NCI-H1417 treated with DMSO at 0.1 percent for 48 hours (cell line): ENCODE data around the gene KIAA0930.
"Not testable (repeated sequence)": the region's sequence is repeated elsewhere in the genome, so short reads cannot be mapped to it uniquely, and the experiment has no call there.

Source experiments
- DNase-seq: peaks from one replicate; lab custom pipeline; 2025; lab: John Stamatoyannopoulos, UW

KIAA0930 gene

GRCh38 chr22:45240810-45241631 is at the start of gene KIAA0930:
Gene KIAA0930 (minus strand): TSS chr22:45240894. CDS start chr22:45240703, 191 bp downstream.
- DNase-seq: no peak

DNA sequence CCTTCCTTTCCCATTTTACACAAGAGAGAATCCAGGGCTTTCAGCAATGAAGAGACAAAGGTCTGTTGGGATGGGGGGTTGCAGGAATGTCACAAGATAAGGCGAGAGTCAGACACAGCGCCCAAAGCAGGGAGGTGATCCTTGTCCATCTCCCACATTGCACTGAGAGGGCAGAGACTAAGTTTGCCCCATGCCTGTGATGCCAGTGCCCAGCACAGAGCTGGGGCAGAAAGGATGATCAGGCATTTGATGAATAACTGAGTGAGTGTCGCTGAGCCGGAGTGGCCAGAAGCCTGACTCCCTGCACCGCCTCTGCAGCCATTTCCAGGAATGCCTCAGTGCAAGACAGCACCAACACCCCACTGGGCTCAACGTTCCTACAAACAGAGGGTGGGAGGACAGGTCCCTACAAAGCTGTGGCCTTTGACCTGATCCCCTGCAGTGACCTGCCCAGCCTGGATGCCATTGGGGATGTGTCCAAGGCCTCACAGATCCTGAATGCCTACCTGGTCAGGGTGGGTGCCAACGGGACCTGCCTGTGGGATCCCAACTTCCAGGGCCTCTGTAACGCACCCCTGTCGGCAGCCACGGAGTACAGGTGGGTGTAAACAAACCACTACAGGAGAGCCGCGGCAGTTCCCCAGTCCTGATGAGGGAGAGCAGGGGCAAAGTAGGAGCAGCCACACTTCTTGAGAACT is 46.3 kb upstream of the KIAA0930 start:
- DNase-seq: no peak

- no peak for DNase-seq
Measured at GRCh38 chr22:45285263-45286058, 44.8 kb upstream of the KIAA0930 start.

GRCh38 chr22:45284705-45285262 is 44.1 kb upstream of the KIAA0930 start, which contains the start of gene UPK3A:
Gene UPK3A (plus strand): TSS chr22:45284949. CDS start chr22:45285014, 65 bp downstream.
- DNase-seq: no peak

DNA sequence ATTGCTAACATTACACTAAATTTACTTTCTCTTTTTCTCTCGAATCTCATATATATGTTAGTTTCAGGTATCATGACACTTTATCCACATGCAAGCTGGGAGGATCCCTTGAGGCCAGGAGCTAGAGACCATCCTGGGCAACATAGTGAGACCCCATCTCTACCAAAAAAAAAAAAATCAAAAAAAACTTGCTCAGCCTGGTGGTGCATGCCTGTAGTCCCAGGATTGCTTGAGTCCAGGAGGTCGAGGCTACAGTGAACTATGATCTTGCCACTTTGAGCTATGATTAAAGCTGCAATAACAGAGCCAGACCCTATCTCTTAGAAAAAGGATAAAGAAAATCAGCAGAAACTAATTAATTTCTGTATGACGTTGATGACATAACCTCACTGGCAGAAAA is 40.3 kb upstream of the KIAA0930 start:
- DNase-seq: no peak

DNA sequence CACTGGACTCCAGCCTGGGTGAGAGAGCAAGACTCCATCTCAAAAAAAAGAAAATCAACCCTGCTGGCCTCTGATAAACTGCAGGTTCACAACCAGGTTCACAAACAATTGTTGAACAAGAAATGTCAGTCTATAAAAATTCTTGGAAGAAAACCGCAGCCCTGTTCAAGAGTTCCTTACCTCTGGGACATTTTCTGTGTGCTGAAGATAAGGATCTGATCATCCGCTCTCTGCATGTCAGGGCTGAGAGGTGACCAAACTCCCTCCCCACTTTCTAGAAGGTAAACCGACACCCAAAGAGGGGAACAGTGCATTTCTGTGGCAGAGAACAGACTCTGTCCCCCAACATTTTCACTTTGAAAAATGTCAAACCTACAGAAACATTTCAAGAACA is 39.9 kb upstream of the KIAA0930 start:
- DNase-seq: no peak

GRCh38 chr22:45278125-45278524 is 37.4 kb upstream of the KIAA0930 start:
- DNase-seq: no peak

DNA sequence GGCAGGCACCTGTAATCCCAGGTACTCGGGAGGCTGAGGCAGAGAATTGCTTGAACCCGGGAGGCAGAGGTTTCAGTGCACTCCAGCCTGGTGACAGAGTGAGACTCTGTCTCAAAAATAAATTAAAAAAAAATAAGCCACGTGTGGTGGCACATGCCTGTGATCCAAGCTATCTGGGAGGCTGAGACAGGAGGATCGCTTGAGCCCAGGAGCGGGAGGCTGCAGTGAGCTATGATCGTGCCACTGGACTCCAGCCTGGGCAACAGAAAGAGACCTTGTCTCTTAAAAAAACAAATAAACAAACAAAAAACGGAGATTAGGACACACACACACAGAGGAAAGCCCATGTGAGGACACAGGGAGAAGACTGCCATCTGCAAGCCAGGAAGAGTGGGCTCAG is 37.0 kb upstream of the KIAA0930 start:
- not testable (repeated sequence) for DNase-seq

DNA sequence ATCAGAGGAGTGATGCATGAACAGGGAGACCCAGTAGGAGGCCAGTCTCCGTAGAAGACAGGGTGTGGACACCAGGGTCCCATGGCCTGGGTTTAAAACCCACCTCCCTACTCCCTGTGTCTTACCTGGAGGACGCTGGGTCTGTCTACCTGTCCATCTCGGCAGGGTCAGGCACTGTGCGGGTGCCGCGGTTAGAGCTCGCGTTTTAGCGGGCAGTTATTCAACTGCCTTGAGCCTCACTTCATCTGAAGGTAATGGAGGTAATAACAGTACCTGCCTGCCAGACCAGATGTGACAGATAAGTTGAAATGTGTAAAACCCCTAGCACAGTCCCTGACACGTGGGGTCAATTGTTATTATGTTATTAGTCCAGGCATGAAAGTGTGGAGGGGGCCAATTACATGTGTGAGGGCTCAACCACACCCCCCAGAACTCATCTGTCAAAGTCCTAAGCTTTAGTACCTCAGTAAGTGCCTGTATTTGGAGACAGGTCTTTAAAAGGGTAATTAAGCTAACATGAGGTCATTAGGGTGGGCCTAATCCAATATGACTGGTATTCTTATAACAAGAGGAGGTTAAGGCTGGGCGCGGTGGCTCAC is 35.9 kb upstream of the KIAA0930 start:
- no peak for DNase-seq

DNA sequence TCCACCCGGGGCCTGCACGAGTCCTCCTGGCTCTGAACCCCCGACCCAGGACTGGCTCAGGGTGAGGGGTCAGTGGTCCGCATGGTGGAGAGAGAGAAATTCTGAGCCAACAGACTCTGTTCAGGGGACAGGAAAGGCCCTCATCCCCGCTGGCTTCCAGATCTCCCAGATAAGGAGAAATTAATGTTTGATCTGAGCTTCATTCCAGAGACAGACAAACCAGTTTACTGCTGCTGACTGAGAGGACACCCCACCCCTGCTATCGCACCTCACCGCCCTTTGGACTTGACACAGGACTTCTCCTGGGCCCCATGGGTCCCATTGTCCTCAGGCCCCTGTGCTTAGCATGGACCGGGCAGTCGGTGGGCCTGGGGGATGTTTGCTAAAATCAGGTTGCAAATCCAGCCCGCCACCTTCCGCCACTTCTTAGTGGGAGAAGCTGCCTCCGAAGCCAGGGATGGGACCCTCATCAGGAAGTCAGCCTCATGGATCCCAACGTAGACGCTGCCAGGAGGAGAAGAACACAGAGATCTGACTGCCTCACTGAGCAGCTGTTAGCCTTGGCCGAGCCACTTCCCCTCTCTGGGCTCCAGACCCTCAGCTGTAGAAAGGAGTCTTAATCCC is 32.9 kb upstream of the KIAA0930 start:
- no peak for DNase-seq

- no peak for DNase-seq
Measured at GRCh38 chr22:45272498-45272897, 31.8 kb upstream of the KIAA0930 start.

DNA sequence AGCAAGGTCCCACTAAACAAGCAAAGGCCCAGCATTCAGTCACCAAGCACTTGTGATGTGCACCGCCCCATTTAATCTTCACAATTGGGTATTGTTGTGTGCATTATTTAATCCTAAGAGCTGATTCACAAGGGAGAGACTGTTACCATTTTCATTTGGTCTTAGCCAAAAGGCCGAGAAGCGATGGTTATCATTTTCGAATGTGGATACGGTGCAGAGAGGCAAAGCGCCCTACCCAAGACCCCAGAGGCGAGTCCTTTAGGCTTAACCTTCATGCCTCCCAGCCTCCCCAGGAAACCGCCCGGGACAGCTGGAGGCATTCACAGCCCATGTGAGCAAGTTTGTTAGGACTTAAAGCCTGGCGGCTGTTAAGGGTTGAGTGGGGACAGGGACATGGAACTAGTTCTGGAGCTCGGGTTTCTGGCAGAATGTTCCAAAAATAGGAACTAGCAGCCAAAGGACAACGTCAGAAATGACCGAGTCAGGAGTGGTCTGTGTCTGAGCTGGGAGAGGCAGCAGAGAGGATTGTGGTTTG is 31.0 kb upstream of the KIAA0930 start:
- no peak for DNase-seq

GRCh38 chr22:45270095-45271020 is 29.7 kb upstream of the KIAA0930 start:
- no peak for DNase-seq

DNA sequence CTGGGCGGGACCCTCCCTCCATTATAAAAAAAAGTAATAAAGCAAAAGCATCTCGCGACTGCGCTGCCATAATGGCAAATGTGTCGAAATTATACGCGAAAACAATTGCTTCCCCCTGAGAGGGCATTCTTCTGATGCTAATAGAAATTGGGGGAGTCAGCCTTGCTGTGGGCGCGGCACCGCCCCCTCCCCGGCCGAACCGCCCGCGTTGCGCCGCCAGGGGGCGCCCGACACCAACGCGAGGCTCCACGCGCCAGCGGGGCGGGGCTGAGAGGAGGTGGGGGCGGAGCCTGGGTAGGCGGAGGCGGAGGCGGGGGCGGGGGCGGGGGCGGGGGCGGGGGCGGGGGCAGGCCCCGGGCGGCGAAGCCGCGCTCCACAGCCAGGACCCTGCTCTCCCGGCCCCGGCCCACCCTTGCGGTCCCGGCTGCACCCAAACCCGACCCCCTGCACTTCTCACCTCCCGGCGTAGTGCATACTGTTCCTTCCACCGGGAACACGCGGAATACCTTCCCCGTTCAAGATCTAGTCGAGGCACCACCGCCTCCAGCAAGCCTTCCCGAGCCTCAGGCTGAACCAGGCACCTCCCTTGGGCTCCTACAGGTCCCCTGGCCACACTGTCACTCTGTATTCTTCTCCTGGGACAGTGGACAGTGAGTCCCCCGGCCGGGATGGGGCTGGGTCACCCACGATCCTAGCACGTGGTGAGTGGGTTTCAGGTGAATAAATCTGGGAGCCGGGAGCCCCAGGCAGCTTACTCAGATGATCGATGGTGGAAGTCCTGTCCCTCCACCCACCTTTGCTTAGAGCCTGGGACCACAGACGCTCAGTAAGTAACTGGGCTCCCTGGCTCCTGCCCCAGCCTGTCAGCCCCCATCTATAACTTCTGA is 28.5 kb upstream of the KIAA0930 start:
- DNase-seq: no peak

DNA sequence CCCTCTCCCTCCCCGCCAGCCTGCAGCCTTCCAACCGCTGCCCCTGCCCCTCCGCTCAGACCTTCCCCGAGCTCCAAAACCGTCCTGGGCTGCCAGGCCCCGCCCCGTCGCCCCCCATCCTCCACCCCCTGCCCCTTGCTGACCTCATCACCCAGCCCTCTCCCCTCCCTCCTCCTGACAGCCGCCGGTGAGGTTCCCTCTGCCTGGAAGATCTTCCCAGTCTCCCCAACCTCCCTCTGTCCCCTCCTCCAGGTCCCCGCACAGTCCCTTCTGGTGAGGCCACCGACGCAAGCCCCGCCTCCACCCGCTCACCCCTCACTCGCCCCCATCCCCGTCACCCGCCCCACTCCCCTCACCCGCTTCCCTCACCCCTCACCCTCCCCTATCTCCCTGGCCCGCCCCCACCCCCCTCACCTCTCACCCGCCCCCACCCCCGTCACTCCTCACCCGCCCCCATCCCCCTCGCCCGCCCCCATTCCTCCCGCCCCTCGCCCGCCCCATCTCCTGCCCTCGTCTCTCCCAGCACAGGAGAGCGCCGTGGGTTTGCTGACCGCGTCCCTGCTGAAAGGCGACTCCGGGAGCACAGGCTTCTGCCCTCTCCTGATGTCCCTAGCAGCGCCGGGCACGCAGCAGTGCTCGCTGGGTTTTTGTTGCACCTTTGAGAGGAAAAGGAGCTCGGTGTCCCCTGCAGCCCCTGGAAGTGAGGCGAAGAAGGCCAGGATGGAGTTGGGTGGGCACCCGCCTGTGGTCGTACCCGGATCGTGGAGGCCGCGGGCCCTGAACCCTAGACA is 27.7 kb upstream of the KIAA0930 start:
- DNase-seq: no peak

DNA sequence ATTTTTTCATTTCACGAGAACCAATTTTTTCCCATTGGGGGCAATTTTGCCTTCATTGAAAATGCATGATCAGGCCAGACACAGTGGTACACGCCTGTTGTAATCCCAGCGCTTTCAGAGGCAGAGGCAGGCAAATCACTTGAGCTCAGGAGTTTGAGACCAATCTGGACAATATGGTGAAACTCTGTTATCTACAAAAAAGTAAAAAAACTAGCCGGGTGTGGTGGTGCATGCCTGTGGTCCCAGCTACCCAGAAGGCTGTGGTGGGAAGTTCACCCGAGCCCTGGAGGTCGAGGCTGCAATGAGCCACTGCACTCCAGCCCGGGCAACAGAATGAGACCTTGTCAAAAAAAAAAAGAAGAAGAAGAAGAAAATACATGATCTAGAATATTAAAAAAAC is 24.8 kb upstream of the KIAA0930 start:
- no peak for DNase-seq

DNA sequence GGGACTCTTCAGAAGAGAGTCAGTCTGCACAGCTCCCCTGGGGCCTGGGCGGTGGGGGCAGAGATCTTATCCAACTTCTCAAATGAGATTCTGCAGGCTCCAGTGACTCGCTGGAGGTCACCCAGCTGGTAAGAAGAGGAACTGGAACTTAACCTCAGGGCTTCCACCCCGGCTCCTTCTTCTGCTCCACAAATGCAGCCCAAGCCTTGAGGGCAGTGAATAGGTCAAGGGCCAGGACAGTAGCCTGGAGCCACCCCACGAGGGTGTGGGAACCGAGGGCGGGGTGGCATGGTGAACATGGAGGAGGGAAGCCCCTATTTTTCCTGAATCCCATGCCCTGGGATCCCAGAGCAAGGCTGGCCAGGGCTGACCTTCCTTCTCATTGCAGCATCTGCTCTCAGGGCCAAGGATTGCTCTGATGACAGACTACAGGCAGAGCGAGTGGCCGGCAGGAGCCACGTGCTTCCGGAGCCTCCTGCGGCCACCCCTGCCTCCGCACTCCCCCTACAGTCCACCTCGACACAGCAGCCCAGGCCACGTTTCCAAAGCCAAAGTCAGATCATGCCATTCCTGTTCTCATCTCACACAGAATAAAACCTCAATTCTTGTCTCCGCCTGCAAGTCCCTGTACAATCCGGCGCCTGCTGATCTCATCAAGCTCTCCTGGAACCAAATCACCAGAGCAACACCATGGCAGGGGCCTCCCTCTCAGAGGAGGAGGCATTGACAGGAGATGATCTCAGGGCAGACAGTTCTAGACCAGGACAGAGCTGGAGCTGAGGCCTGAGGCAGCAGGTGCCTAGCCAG is 23.0 kb upstream of the KIAA0930 start:
- no peak for DNase-seq
